HL-60 (cell line): ENCODE results near the gene LHFPL6.

Experiments used
- GABPA ChIP-seq: IDR thresholded peaks from 2 replicates; pipeline ENCODE4 v1.6.1; 2012; ENCODE audit warnings: low read depth
- POLR2AphosphoS5 ChIP-seq: IDR thresholded peaks from 2 replicates; pipeline ENCODE4 v1.6.1; 2012; ENCODE audit warnings: low read depth
- SPI1 ChIP-seq: IDR thresholded peaks from 2 replicates; pipeline ENCODE4 v1.6.1; 2012; ENCODE audit warnings: low read depth, mild to moderate bottlenecking, borderline replicate concordance
- TF ChIP-seq, protein P1 (sequence below): IDR thresholded peaks from one replicate; pipeline ENCODE4 v1.5.1; 2011; ENCODE audit warnings: low read length, control low read depth, inconsistent platforms; ENCODE audit not compliant: insufficient read depth
- TF ChIP-seq, protein P2 (sequence below): IDR thresholded peaks from 2 replicates; pipeline ENCODE4 v1.6.1; 2012; ENCODE audit warnings: low read depth; ENCODE audit not compliant: insufficient replicate concordance

DNA sequence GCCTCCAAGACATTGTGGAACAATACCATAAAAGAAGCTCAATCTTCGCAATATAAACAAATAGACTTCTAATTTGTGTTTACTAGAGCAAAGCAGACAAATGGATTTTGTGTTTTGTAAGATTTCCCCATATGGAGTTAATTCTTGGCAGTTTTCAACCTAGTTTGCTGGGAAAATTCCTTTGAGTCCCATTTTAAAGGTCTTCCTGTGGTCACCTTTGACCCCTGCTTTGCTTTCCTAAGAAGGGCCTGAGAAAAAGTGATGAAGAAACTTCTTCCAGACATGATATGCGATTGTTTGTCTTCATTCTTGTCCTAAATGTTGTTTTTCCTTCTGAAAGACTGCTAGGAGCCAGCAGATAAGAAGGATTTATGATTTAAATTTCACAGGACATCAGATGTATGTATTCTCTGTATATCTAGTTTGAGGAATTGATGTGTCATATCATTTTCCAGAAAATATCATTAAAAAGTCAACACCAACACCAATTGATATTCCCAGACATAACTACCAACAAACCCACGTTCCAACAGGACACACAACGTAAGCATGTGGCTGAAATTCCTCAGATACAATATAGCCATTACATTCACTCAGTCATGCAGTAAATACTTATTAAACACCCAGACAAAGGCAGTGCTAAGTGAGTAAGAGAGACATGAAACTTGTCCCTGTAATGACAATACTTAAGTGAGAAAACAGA lies 276.4 kb downstream of the LHFPL6 start:
- TF ChIP-seq, protein P1, sequence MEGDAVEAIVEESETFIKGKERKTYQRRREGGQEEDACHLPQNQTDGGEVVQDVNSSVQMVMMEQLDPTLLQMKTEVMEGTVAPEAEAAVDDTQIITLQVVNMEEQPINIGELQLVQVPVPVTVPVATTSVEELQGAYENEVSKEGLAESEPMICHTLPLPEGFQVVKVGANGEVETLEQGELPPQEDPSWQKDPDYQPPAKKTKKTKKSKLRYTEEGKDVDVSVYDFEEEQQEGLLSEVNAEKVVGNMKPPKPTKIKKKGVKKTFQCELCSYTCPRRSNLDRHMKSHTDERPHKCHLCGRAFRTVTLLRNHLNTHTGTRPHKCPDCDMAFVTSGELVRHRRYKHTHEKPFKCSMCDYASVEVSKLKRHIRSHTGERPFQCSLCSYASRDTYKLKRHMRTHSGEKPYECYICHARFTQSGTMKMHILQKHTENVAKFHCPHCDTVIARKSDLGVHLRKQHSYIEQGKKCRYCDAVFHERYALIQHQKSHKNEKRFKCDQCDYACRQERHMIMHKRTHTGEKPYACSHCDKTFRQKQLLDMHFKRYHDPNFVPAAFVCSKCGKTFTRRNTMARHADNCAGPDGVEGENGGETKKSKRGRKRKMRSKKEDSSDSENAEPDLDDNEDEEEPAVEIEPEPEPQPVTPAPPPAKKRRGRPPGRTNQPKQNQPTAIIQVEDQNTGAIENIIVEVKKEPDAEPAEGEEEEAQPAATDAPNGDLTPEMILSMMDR, result no peak
- TF ChIP-seq POLR2AphosphoS5, result no peak
- TF ChIP-seq, protein P2, sequence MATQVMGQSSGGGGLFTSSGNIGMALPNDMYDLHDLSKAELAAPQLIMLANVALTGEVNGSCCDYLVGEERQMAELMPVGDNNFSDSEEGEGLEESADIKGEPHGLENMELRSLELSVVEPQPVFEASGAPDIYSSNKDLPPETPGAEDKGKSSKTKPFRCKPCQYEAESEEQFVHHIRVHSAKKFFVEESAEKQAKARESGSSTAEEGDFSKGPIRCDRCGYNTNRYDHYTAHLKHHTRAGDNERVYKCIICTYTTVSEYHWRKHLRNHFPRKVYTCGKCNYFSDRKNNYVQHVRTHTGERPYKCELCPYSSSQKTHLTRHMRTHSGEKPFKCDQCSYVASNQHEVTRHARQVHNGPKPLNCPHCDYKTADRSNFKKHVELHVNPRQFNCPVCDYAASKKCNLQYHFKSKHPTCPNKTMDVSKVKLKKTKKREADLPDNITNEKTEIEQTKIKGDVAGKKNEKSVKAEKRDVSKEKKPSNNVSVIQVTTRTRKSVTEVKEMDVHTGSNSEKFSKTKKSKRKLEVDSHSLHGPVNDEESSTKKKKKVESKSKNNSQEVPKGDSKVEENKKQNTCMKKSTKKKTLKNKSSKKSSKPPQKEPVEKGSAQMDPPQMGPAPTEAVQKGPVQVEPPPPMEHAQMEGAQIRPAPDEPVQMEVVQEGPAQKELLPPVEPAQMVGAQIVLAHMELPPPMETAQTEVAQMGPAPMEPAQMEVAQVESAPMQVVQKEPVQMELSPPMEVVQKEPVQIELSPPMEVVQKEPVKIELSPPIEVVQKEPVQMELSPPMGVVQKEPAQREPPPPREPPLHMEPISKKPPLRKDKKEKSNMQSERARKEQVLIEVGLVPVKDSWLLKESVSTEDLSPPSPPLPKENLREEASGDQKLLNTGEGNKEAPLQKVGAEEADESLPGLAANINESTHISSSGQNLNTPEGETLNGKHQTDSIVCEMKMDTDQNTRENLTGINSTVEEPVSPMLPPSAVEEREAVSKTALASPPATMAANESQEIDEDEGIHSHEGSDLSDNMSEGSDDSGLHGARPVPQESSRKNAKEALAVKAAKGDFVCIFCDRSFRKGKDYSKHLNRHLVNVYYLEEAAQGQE, result no peak
- no peak for TF ChIP-seq GABPA
- no peak for TF ChIP-seq SPI1
